HG03565 (cell line): ENCODE results near the gene AGBL1.
"Not testable (repeated sequence)": the region's sequence is repeated elsewhere in the genome, so short reads cannot be mapped to it uniquely, and the experiment has no call there.

ENCODE experiments used
- ATAC-seq: cut with Tn5 transposase; IDR thresholded peaks from one replicate; pipeline ENCODE4 v1.9.1; 2021; ENCODE audit warnings: mild to moderate bottlenecking, moderate library complexity; ENCODE audit not compliant: unreplicated experiment

Gene AGBL1

GRCh38 chr15:86850939-86851338, 771.3 kb downstream of the AGBL1 start:
- ATAC-seq: no peak

DNA sequence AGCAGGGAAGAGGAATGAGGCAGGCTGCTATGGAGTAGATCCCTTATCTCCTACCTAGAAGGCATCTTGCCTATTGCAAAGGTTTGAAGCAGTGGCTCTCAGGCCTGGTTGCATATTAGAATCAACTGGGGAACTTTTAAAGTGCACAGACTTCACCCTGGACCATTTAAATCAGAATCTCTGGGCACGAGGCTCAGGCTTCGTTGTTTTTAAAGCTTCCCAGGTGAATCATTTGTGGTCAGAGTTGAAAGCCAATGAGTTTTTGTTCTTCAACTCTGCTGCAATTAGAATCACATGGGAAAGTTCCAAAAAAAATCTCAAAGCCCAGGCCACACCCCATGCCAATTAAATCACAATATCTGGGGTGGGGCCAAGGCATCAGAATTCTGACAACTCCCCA, 773.1 kb downstream of the AGBL1 start:
- no peak for ATAC-seq

GRCh38 chr15:86854176-86854575, 774.5 kb downstream of the AGBL1 start:
- ATAC-seq: no peak

DNA sequence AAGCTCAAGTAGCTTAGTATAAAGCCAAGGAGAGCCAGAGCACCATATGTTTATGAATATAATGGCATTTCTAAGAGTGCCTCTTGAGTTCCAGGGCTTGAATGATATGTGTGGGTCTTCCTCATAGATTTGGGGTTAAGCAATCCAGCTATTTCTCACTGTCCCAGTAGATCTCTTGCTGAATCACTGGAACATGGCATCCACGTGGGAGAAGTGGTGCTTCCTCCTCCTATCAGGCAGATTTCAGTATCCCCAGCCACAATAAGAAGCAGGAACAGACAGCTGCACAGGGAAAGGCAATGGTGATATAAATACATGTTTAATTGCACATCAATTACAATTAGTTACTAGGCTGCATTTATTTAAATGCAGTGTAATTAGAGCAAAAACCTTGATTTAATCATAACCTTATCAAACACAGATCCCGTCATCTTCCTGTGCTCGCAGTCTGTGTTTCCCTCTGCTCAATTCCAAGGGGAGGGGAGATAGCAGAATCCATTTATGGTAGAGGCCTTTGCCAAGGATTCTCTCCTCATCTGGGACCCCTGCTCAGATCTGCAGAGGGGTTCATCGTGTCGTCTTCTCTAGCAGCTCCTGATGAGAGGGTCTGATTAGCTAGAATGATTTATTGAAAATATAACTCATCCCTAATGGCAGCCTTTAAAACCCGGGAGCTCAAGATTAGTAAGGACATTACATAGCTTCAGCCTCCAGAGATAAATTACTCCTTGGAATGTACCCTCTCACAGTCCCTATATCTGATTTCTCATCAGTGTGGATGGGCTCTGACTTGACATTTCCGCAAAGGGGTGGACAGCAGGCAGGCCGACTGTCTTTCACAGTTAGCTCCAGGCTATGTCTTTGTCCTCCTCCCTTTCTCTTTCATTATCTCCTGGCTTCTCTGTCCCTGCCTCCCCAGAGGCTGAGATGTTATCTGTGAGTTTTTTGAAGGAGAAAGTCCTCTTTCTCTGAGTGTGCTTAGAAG, 775.9 kb downstream of the AGBL1 start:
- no peak for ATAC-seq

DNA sequence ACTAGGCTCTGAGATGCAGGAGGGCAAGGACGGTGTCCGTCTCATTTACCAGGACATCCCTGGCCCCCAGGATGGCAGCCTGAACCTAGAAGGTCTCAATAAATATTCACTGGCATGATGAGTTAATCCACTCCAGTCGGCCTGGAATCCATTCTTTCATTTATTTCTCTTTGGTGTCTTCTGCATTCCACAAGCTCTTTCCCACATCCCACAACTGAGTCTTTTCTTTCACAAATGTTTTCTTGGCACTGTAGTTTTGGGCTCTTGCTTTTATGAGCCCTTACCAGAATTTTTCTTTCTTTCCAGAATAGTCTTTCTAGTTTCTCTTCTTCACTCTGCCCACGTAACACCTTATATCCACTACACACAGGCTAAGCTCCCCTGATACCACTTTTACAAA, 778.0 kb downstream of the AGBL1 start:
- ATAC-seq: no peak

GRCh38 chr15:86863226-86863915, 783.7 kb downstream of the AGBL1 start:
- no peak for ATAC-seq

GRCh38 chr15:86865920-86866319, 786.2 kb downstream of the AGBL1 start:
- no peak for ATAC-seq

GRCh38 chr15:86870846-86871245, 791.2 kb downstream of the AGBL1 start:
- no peak for ATAC-seq

DNA sequence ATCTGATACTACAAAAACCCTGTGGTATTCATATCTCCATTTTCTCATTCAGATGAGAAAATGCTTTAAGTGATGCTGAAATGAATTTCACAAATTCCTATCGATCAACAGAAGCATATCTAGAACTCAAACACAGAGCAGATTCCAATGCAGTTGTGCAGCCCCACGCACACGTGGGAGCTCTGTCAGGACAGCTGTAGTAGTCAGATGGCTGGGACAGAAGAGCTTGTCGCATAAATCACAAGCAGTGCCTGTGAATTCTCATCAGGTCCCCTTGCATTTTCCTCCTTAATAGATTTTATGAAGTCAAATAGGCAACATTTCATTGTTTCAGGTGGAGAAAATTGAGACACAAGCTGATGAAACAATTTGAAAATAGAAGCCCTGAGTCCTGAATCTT, 792.3 kb downstream of the AGBL1 start:
- no peak for ATAC-seq

DNA sequence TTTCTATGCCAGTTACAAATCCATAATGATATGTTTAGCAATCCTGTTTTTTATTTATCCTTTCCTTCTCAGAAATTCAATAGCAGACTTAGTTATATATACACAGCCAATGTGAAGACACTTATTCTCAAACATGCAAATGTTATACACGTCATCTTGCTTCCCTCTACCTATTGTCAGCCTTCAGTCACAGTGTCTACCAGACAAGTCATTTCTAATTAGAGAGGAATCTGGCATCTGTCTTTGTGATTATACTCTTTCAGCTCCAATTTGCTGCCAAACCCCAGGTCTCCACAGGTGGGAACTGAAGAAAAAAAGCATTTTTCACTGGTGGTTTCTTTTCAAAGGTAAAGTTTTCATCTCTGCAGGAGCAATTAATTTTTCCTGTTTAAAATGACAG, 793.1 kb downstream of the AGBL1 start:
- ATAC-seq: no peak

- no peak for ATAC-seq
Observed at GRCh38 chr15:86875067-86875466, 795.4 kb downstream of the AGBL1 start.

DNA sequence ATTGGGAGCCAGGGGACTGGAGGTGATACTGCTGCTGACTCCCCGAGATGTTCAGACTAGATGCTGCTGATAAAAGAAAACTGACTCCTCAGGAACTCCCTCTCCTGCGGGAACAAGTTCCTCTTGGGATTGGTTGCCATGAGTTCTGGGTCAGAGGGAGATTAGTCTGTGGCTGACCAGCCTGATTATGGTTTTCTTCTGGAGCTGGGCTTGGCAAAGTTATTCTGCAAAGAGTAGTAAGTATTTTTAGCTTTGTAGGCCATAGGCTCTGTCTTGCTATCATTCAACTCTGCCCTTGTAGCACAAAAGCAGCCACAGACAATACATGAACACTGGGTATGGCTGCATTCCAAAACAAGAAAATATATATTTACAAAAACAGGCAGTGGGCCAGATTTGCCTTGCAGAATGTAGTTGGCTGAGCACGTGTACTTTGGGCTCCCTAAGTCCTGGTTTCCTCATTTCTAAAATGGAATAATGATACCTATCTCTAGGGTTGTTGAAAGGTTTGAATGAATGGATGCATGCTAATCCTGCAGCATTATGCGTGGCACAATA, 796.8 kb downstream of the AGBL1 start:
- no peak for ATAC-seq

DNA sequence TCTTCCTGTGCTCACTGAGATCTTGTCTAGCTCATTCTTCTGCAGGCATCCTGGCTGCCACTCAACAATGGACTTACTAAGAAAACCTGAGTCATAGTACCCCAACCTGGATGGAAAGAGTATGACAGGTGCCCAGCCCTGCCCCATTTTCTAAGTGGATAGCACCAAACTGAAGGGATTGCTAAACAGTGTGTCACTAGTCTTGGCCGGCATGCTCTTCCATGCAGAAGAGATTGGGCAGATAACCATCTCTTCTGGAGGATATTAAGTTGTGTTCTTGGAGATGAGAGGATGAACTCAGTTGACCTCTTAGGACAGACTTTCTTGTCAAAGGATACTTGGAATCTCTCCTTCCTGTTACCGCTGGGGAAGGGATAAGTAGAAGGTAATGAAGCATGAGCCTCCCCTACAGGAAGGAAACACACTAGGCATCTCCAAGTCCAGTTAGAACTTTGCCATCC, 797.5 kb downstream of the AGBL1 start:
- ATAC-seq: no peak

GRCh38 chr15:86878844-86879243, 799.2 kb downstream of the AGBL1 start:
- ATAC-seq: not testable (repeated sequence)

GRCh38 chr15:86879250-86880229, 799.9 kb downstream of the AGBL1 start:
- no peak for ATAC-seq

- ATAC-seq: no peak
Observed at GRCh38 chr15:86885616-86886015, 805.9 kb downstream of the AGBL1 start.

DNA sequence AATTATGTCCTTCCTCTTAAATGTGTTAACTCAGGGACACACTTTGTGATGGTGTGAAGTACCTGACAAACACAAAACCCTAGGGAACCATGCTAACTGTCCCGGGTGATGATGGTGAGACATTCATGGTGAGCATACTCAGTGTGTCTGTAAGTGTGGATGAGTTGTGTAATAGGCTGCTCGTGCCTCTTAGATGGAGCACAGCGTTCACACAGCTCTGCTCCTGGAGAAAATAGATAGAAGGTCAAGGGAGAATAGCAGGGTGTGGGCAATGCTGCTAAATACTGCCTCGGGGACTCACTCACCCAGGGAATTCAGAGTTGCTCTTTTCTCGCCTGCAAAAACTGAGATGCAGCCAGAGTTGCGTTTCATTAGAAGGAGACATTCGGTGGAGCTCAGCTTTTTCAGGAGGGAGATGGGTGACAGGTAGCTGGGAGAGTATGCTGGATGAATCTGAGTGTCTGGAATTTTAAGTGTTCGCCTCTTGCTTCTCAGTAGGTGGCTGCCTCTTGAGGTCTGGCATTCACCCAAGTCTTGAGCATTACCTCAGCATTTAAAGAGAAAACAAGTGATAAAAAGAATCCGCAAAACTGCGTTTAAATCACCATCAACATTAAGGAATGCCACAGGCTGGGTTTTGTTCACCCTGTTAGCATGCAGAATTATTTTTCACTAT, 813.2 kb downstream of the AGBL1 start:
- no peak for ATAC-seq

DNA sequence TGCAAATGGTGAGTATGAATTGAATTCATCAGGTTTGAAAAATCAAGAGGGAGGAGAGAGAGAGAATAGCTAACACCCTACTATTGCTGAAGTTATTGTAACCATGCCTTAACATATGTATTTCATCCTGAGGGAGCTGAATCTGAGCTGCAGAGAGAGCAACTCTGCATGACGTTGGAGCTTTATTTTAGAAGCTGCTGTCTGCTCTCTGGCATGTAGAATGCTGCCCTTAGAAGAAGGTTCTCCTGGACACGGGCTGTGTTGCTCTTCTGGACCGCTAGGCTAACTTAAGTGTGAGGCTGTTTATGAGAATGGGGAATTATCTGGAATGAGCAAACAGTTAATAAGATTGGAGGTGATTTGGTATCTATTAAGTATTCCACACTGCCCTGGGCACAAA, 814.6 kb downstream of the AGBL1 start:
- ATAC-seq: no peak

- ATAC-seq: no peak
Observed at GRCh38 chr15:86903642-86904421, 824.2 kb downstream of the AGBL1 start.
